Tibial artery (tissue), 4 donors: ENCODE measurements around the gene CCDC78.
A peak's percentile ranks its signal among the peaks of the same experiment; 100 is the strongest.

Experiments
- DNase-seq, 2 donors: peaks; one replicate each; pipeline ENCODE4 v3.0.0-alpha.2; 2019
- H3K27ac ChIP-seq, 2 donors: fragments of 200-600 bp; sonication (generic) in 1 of 2; 1 replicate in 1 of 2; 2 replicates in 1 of 2; pipeline ENCODE4 v1.5.1; 2018 to 2019; ENCODE audit warnings: mild to moderate bottlenecking in 1 of 2
- H3K27me3 ChIP-seq, 2 donors: fragments of 200-600 bp; sonication (generic) in 1 of 2; one replicate each; pipeline versions ENCODE4 v1.5.1 to v1.6.0; 2016 to 2019
- H3K36me3 ChIP-seq, 3 donors: fragments of 200-600 bp; sonication (generic) in 2 of 3; one replicate each; pipeline ENCODE4 v1.5.1; 2016 to 2019; ENCODE audit warnings: mild to moderate bottlenecking in 2 of 3
- H3K4me1 ChIP-seq, 4 donors: fragments of 200-600 bp; sonication (generic) in 2 of 4; 1 replicate in 3 of 4; 2 replicates in 1 of 4; pipeline ENCODE4 v1.5.1; 2016 to 2019
- H3K4me3 ChIP-seq, 2 donors: fragments of 200-600 bp; sonication (generic) in 1 of 2; 1 replicate in 1 of 2; 2 replicates in 1 of 2; pipeline ENCODE4 v1.5.1; 2018 to 2019; ENCODE audit warnings: mild to moderate bottlenecking in 2 of 2
- H3K9me3 ChIP-seq, 3 donors: fragments of 200-600 bp; sonication (generic) in 1 of 3; one replicate each; pipeline ENCODE4 v1.5.1; 2016 to 2019
- CTCF ChIP-seq, 2 experiments: fragments of 200-600 bp in 1 of 2; fragments of 450-650 bp in 1 of 2; IDR thresholded peaks; one replicate each; pipeline ENCODE4 v1.5.1; 2017 to 2019; ENCODE audit warnings: antibody characterized with exemption in 2 of 2, mild to moderate bottlenecking in 1 of 2, moderate library complexity in 1 of 2
- intact Hi-C: fragments of 100-400 bp; cut with DNase I; formaldehyde crosslinking; loops from one replicate; pipeline ENCODE4 v1.15.0; 2023; ENCODE audit warnings: low total_unique reads

Gene CCDC78

GRCh38 chr16:685967-686366 is 40.3 kb downstream of the CCDC78 start:
- TF ChIP-seq CTCF (IDR thresholded peaks at IDR 0.05): peak in 1 of 2 experiments; percentile 13
- H3K9me3 ChIP-seq: no peaks in the 10 kb centered on the region
- no peaks in the 10 kb centered on the region for H3K27me3 ChIP-seq
- H3K4me3 ChIP-seq: no peak overlapping the region
- intact Hi-C loops: no loop called here
- H3K27ac ChIP-seq: no peak overlapping the region
- H3K4me1 ChIP-seq: peaks cover 3 to 76% (median 64%) of the 10 kb centered on the region in 4 donors
- DNase-seq: no peak
- H3K36me3 ChIP-seq: peaks cover 18 to 50% (median 24%) of the 10 kb centered on the region in 3 donors

- H3K4me1 ChIP-seq: peaks cover 3 to 75% (median 62%) of the 10 kb centered on the region in 4 donors
- DNase-seq: no peak
- peak overlapping the region in 1 of 2 donors; percentile 86 for H3K27ac ChIP-seq
- H3K27me3 ChIP-seq: no peaks in the 10 kb centered on the region
- no peak for TF ChIP-seq CTCF (IDR thresholded peaks at IDR 0.05)
- intact Hi-C loops: no loop called here
- peaks cover 18 to 50% (median 24%) of the 10 kb centered on the region in 3 donors for H3K36me3 ChIP-seq
- H3K4me3 ChIP-seq: peak overlapping the region; percentile 59 to 60
- H3K9me3 ChIP-seq: no peaks in the 10 kb centered on the region
These were observed 41.1 kb downstream of the CCDC78 start for GRCh38 chr16:684961-685696.

GRCh38 chr16:684071-684794 is 42.0 kb downstream of the CCDC78 start, which contains the start of gene JMJD8:
Gene JMJD8, minus strand, starts transcription at chr16:684334. Its CDS starts 15 bp downstream, at chr16:684319.
- peak; percentile 95 to 98 for DNase-seq
- Histone ChIP-seq H3K27me3 (no peaks in the 10 kb centered on the region), H3K4me1 (peaks cover 3 to 71% (median 56%) of the 10 kb centered on the region in 4 donors), H3K4me3 (peak within 1 kb of the TSS; percentile 59 to 60), H3K36me3 (peaks cover 18 to 50% (median 24%) of the 10 kb centered on the region in 3 donors), H3K27ac (peak within 1 kb of the TSS; percentile 67 to 86), H3K9me3 (no peaks in the 10 kb centered on the region)
- no peak for TF ChIP-seq CTCF (IDR thresholded peaks at IDR 0.05)
- intact Hi-C loops: no loop called here

- no peak for DNase-seq
- Histone ChIP-seq H3K4me1 (peaks cover 3 to 67% (median 52%) of the 10 kb centered on the region in 4 donors), H3K9me3 (no peaks in the 10 kb centered on the region), H3K27ac (peak overlapping the region; percentile 67 to 86), H3K4me3 (peak overlapping the region; percentile 59 to 60), H3K36me3 (peaks cover 18 to 50% (median 24%) of the 10 kb centered on the region in 3 donors), H3K27me3 (no peaks in the 10 kb centered on the region)
- no peak for TF ChIP-seq CTCF (IDR thresholded peaks at IDR 0.05)
- intact Hi-C loops: no loop called here
These were observed 42.7 kb downstream of the CCDC78 start for GRCh38 chr16:683396-684070.
